ENCODE results near the gene TBCD. TPM values are rescaled to one million over a fixed set of nuclear protein-coding genes. Genes with fewer than 3 reads are reported as not detected.

TBCD gene
- total RNA-seq, 1 experiment from 2014 or later, result 13.6 TPM

GRCh38 chr17:82938873-82939620 is 187.2 kb downstream of the TBCD start:
- no peak for DNase-seq (ENCODE audit: low read depth, low spot score)
- in situ Hi-C loops (cut with HindIII; ENCODE audit: low pct_unique_long_range_greater_than_20kb, low sequenced_read_pairs), result no loop called here

DNA sequence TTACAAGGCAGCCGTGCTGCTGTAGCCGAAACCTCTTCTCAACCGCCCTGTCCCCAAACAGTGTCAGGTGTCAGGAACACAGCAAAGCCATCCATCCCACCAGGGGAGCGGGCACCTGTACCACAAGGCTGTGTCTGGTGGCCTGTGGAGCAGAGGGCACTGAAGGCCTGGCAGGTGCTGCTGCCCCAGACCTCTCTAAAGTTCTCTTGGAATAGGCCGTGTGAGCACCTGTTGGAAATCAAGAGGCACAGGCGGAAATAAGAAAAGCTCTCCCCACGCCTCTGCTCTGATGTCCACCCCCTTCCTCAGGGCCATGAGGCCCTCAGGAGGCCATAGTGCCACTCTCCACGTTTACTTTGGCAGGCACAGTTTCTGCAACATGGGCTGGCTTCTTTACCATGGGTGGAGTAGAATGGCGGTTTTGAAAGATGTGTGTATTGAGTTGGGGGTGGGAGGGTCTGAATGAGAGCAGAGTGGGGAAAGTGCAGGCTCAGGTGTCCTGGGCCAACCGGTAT is 187.8 kb downstream of the TBCD start:
- in situ Hi-C loops (cut with HindIII; ENCODE audit: low pct_unique_long_range_greater_than_20kb, low sequenced_read_pairs), result no loop called here
- DNase-seq (ENCODE audit: low read depth, low spot score), result no peak

DNA sequence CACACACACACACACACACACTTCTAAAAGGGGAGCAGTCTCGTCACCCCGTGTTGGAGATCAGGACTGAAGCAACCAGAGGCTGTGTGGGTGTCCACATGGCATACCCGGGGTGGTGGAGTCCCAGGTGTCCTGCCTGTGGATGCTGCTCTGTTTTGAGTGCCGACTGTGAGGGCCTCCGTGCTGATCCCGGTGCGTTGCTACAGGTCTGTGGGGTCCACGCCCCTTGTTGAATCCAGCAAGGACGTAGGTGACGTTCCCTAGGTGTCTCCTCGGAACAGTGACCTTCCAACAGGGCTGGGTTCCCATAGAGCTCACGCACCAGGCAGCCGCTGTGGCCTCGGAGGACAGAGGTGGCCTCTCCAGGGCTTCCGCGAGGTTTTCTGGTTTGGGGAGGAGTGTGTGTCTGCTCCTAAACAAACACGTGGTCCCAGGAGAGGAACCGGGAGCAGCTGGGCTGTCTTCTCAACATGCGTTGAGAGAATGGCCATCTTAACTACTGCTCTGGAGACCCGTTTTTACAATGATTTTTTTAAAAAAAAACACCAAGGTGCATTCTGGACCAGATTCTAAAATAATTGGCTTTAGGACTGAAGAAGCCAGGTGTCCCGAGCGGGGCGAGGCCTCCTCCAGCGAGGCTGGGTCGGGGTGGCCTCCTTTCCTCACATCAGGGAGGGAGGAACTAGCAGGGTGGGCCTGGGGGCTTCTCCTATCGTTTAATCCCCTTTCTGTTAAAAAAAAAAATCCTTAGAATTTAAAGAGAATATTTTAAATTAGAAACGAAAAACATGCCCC is 188.6 kb downstream of the TBCD start:
- DNase-seq (ENCODE audit: low read depth, low spot score), result no peak
- in situ Hi-C loops (cut with HindIII; ENCODE audit: low pct_unique_long_range_greater_than_20kb, low sequenced_read_pairs), result no loop called here

GRCh38 chr17:82941021-82942001 is 189.4 kb downstream of the TBCD start:
- DNase-seq (ENCODE audit: low read depth, low spot score), result no peak
- in situ Hi-C loops (cut with HindIII; ENCODE audit: low pct_unique_long_range_greater_than_20kb, low sequenced_read_pairs), result no loop called here

GRCh38 chr17:82942166-82943130 is 190.6 kb downstream of the TBCD start:
- in situ Hi-C loops (cut with HindIII; ENCODE audit: low pct_unique_long_range_greater_than_20kb, low sequenced_read_pairs), result no loop called here
- no peak for DNase-seq (ENCODE audit: low read depth, low spot score)

GRCh38 chr17:82943339-82943738 is 191.5 kb downstream of the TBCD start:
- DNase-seq (ENCODE audit: low read depth, low spot score), result no peak
- in situ Hi-C loops (cut with HindIII; ENCODE audit: low pct_unique_long_range_greater_than_20kb, low sequenced_read_pairs), result no loop called here

- DNase-seq (ENCODE audit: low read depth, low spot score), result no peak
- in situ Hi-C loops (cut with HindIII; ENCODE audit: low pct_unique_long_range_greater_than_20kb, low sequenced_read_pairs), result no loop called here
Measured at GRCh38 chr17:82943751-82944150, 191.9 kb downstream of the TBCD start.

DNA sequence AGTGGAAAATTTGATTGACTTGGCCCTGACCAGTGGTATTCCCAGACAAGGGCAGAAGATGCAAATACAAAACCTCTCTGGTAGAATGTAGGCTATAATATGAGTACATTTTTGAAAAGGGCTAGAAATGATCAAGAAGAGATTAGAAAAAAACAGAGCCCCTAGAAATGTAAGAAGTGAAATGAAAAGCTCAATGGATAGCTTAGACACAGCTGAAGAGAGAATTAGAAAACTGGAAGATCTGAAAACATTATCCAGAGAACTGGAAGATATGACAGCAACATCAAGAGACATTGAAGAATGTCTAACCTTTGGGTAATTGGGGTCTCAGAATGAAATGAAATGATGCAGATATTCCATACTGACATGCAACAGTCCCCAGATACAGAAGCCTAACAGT is 193.1 kb downstream of the TBCD start:
- no peak for DNase-seq (ENCODE audit: low read depth, low spot score)
- in situ Hi-C loops (cut with HindIII; ENCODE audit: low pct_unique_long_range_greater_than_20kb, low sequenced_read_pairs), result no loop called here

DNA sequence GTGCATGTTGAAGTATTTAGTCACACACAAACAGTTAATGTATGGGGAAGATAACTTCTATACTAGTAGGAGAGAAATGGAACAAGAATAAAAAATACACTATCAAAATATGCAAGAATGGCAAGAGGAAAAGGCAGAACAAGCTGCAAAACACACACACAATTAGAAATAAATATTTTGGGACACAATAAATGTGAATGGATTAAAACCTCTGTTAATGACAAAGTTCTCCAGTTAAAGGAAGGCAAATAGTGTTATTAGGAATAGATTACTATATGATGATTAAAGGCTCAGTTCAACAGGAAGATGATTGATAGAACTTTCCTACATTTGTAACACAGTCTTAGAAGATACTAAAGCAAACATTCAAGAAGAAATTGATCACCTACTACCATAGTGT is 194.2 kb downstream of the TBCD start:
- no peak for DNase-seq (ENCODE audit: low read depth, low spot score)
- in situ Hi-C loops (cut with HindIII; ENCODE audit: low pct_unique_long_range_greater_than_20kb, low sequenced_read_pairs), result no loop called here

DNA sequence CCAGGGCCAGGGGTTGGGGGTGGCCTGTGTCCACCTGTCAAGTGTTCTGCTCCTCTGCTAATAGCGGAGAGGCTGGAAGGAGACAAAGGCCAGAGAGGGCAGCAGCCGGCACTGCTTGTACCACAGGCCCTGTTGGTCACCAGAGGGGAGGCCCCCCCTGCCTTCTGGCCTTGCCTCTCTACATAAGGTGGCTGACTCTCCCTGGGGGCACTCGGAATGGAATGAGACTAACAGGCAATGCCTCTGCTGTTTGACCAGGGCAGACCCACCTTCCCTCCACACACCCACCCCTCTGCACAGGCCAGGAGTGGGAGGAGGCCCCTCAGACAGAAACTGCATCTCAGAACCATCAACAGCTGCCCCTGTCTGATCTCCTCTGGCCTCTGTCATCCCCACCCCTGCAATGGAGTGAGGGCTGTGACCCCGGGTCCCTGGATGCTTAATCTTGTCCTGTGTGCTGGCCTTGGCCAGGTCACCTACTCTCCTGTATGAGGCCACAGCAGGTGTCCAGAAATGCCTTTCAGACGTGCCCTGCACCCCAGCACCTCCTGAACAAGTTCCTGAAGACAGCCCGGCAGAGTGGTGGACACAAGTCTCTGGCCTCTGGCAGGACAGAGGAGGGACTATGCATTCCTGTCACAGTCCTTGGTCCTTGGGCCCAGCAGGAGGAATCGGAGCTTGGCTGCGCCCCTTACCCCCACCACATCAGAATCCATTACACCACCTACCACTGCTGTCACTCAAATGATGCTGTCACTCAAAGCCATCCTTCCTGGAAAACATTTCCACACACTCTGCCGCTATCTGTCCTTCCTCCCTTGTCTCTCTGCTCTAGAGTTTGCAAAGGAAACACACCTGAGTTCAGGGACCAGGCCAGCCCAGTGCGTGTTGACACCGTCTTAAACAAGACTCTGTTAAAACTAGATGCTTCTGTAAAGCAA is 195.5 kb downstream of the TBCD start:
- in situ Hi-C loops (cut with HindIII; ENCODE audit: low pct_unique_long_range_greater_than_20kb, low sequenced_read_pairs), result no loop called here
- DNase-seq (ENCODE audit: low read depth, low spot score), result no peak

DNA sequence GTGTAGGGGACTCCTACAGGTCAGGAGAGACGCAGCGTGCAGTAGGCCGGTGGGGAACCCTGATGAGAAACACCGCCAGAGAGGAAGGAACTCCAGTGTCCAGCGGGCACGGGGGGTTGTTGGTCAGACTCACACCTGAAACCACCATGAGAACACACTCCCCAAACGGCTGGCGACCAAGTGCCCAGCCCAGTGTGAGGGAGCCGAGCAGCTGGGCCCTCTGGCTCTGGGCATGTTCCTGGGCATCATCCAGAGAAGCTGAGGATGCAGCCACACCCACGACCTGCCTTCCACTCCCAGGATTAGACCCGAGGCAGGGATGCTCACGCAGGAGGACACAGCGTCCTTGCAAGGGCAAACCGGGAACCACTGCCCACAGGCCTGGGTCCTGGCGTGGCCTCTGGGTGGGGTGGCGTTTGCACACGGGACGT is 196.2 kb downstream of the TBCD start:
- in situ Hi-C loops (cut with HindIII; ENCODE audit: low pct_unique_long_range_greater_than_20kb, low sequenced_read_pairs), result no loop called here
- no peak for DNase-seq (ENCODE audit: low read depth, low spot score)

DNA sequence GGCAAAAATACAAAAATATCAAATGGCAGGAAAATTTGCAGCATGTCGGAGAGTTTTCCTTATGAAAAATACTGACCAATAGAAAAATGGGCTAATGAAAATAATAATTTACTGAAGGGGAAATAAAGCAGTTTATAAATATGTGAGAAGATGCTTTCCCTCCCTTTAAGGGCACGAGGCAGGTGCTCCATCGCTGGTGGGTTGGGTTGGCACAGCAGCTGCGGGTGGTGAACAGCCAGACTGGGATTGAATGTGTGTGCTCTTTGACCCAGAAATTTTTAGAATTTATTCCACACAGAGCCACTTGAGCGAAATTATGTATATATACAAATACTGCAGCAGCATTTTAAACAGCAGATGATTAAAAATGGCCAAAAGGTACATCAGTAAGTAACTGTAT is 197.1 kb downstream of the TBCD start:
- in situ Hi-C loops (cut with HindIII; ENCODE audit: low pct_unique_long_range_greater_than_20kb, low sequenced_read_pairs), result no loop called here
- no peak for DNase-seq (ENCODE audit: low read depth, low spot score)

DNA sequence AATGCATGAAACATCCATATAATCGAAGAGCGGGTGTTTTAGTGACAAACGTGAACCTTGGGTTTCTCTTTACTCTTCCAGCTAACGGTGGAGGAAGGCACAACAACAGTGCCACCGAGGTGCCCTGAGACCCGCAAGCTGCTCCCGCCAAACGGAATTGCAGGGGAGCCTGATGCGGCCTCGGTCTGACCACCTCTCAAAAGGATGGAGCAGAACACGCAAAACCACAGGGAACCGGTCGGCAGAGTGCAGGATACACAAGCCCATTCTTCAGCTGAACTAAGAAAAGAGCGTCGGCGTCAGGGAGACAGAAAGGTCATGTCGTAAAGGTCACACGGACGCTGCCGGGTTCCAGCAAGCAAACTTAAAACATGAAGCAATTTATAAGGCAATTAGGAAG is 197.5 kb downstream of the TBCD start:
- in situ Hi-C loops (cut with HindIII; ENCODE audit: low pct_unique_long_range_greater_than_20kb, low sequenced_read_pairs), result no loop called here
- DNase-seq (ENCODE audit: low read depth, low spot score), result no peak

- in situ Hi-C loops (cut with HindIII; ENCODE audit: low pct_unique_long_range_greater_than_20kb, low sequenced_read_pairs), result no loop called here
- no peak for DNase-seq (ENCODE audit: low read depth, low spot score)
Measured at GRCh38 chr17:82949984-82950383, 198.1 kb downstream of the TBCD start.

DNA sequence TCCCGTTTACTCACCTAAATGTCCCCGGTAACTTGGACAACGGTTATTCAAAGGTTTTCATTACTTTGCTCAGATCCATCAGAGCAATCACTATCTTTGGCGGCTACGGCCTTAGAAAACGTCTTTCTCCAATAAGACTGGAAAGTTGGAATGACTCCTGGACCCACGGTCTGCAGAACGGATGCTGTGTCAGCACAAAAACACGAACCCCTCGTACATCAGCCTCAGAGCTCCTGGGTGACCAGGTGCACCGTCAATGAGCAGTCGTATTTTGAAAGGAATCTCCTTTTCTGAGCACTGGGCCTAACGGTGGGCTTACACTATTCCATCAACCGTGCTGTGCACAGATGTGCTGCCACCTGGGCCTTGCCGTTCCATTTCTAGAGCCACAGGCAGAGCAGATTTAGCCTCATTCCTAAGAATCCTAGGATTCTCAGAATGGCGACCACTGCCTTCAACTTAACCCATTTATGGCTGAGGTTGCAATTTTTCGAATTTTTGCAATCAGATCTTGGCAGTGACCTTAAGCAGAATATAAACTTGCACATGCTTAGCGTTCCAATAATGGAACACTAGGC is 198.7 kb downstream of the TBCD start:
- in situ Hi-C loops (cut with HindIII; ENCODE audit: low pct_unique_long_range_greater_than_20kb, low sequenced_read_pairs), result no loop called here
- DNase-seq (ENCODE audit: low read depth, low spot score), result no peak
